ENCODE measurements around the gene RAB8B. TPM values are rescaled to one million over a fixed set of nuclear protein-coding genes. Genes with fewer than 3 reads are reported as not detected.

The RAB8B gene
- total and polyA plus RNA-seq, 2 of the 13 experiments (the other 11 are each of a cell fraction or from before 2014, with no cell fraction given) = 6.8 to 14.2 TPM

DNA sequence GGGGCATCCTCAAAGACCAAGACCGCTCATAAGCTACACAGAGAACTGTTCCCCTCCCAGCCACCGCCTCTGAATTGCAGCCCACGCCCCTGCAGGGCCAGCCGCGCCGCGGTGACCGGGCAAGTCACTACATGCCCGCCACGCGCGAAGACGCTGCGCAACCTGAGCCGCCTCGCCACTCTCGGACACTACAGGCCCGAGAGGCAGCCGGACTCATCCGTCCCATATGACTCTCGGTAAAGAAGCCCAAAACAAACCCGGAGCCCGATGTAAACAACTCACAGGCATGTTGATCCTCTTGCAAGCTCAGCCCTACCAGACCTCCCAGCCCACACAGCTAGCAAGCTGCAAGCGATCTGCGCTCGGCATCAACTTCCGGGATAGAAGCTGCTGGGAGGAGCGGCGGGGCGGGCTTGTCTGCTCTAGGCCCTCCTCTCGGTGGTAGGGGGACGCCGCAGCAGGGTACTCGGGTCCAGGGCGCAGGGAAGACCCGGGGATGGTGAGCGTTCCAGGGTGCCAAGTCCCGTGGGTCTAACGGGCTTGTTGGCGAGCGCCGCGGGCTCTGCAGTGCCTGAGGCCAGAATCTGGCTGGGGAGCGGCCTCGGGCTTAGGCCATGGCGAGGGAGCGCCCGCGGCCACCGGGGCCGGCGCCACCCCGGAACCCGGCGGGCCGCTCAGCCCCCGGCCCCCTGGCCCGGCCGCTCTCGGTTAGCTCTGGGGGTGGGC lies 32.1 kb upstream of the RAB8B start, which contains the start of gene RPS27L (continued):
- TF ChIP-seq ZNF607 (CRISPR knock-in tag; IDR thresholded peaks at IDR 0.05; ENCODE audit: borderline replicate concordance) (peak; percentile 78; the same call in 1 of the 2 replicates), ZNF441 (CRISPR knock-in tag; IDR thresholded peaks at IDR 0.05; ENCODE audit: borderline replicate concordance) (peak; percentile 24), MEF2D (CRISPR knock-in tag; IDR thresholded peaks at IDR 0.05) (peak; percentile 71), CHD4 (IDR thresholded peaks at IDR 0.05; ENCODE audit: borderline replicate concordance, low read length) (no peak), NR2F1 (CRISPR knock-in tag; IDR thresholded peaks at IDR 0.05) (no peak), SALL2 (CRISPR knock-in tag; IDR thresholded peaks at IDR 0.05) (no peak; the same call in 1 of the 2 replicates), MATR3 (CRISPR knock-in tag; IDR thresholded peaks at IDR 0.05) (no peak), TP53 (CRISPR knock-in tag; conservative IDR thresholded peaks at IDR 0.05) (peak; percentile 100), ATAD3A (CRISPR knock-in tag; IDR thresholded peaks at IDR 0.05) (0 out of 2 replicates have a peak, but pooled peaks have one; percentile 20), TCF7 (IDR thresholded peaks at IDR 0.05; ENCODE audit: low read depth) (no peak), ZFP62 (CRISPR knock-in tag; IDR thresholded peaks at IDR 0.05) (no peak), ZNF672 (CRISPR knock-in tag; IDR thresholded peaks at IDR 0.05) (no peak)
- TF ChIP-seq, protein P1, sequence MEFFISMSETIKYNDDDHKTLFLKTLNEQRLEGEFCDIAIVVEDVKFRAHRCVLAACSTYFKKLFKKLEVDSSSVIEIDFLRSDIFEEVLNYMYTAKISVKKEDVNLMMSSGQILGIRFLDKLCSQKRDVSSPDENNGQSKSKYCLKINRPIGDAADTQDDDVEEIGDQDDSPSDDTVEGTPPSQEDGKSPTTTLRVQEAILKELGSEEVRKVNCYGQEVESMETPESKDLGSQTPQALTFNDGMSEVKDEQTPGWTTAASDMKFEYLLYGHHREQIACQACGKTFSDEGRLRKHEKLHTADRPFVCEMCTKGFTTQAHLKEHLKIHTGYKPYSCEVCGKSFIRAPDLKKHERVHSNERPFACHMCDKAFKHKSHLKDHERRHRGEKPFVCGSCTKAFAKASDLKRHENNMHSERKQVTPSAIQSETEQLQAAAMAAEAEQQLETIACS (CRISPR knock-in tag; IDR thresholded peaks at IDR 0.05) = no peak
- TF ChIP-seq, protein P2, sequence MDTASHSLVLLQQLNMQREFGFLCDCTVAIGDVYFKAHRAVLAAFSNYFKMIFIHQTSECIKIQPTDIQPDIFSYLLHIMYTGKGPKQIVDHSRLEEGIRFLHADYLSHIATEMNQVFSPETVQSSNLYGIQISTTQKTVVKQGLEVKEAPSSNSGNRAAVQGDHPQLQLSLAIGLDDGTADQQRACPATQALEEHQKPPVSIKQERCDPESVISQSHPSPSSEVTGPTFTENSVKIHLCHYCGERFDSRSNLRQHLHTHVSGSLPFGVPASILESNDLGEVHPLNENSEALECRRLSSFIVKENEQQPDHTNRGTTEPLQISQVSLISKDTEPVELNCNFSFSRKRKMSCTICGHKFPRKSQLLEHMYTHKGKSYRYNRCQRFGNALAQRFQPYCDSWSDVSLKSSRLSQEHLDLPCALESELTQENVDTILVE (CRISPR knock-in tag; IDR thresholded peaks at IDR 0.05) = peak; percentile 73; the same call in 1 of the 2 replicates
- TF ChIP-seq, protein P3, sequence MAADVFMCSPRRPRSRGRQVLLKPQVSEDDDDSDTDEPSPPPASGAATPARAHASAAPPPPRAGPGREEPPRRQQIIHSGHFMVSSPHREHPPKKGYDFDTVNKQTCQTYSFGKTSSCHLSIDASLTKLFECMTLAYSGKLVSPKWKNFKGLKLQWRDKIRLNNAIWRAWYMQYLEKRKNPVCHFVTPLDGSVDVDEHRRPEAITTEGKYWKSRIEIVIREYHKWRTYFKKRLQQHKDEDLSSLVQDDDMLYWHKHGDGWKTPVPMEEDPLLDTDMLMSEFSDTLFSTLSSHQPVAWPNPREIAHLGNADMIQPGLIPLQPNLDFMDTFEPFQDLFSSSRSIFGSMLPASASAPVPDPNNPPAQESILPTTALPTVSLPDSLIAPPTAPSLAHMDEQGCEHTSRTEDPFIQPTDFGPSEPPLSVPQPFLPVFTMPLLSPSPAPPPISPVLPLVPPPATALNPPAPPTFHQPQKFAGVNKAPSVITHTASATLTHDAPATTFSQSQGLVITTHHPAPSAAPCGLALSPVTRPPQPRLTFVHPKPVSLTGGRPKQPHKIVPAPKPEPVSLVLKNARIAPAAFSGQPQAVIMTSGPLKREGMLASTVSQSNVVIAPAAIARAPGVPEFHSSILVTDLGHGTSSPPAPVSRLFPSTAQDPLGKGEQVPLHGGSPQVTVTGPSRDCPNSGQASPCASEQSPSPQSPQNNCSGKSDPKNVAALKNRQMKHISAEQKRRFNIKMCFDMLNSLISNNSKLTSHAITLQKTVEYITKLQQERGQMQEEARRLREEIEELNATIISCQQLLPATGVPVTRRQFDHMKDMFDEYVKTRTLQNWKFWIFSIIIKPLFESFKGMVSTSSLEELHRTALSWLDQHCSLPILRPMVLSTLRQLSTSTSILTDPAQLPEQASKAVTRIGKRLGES (CRISPR knock-in tag; IDR thresholded peaks at IDR 0.05; ENCODE audit: borderline replicate concordance) = 0 out of 2 replicates have a peak, but pooled peaks have one; percentile 24
- TF ChIP-seq, protein P4, sequence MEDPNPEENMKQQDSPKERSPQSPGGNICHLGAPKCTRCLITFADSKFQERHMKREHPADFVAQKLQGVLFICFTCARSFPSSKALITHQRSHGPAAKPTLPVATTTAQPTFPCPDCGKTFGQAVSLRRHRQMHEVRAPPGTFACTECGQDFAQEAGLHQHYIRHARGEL (CRISPR knock-in tag; IDR thresholded peaks at IDR 0.05) = no peak
- TF ChIP-seq, protein P5, sequence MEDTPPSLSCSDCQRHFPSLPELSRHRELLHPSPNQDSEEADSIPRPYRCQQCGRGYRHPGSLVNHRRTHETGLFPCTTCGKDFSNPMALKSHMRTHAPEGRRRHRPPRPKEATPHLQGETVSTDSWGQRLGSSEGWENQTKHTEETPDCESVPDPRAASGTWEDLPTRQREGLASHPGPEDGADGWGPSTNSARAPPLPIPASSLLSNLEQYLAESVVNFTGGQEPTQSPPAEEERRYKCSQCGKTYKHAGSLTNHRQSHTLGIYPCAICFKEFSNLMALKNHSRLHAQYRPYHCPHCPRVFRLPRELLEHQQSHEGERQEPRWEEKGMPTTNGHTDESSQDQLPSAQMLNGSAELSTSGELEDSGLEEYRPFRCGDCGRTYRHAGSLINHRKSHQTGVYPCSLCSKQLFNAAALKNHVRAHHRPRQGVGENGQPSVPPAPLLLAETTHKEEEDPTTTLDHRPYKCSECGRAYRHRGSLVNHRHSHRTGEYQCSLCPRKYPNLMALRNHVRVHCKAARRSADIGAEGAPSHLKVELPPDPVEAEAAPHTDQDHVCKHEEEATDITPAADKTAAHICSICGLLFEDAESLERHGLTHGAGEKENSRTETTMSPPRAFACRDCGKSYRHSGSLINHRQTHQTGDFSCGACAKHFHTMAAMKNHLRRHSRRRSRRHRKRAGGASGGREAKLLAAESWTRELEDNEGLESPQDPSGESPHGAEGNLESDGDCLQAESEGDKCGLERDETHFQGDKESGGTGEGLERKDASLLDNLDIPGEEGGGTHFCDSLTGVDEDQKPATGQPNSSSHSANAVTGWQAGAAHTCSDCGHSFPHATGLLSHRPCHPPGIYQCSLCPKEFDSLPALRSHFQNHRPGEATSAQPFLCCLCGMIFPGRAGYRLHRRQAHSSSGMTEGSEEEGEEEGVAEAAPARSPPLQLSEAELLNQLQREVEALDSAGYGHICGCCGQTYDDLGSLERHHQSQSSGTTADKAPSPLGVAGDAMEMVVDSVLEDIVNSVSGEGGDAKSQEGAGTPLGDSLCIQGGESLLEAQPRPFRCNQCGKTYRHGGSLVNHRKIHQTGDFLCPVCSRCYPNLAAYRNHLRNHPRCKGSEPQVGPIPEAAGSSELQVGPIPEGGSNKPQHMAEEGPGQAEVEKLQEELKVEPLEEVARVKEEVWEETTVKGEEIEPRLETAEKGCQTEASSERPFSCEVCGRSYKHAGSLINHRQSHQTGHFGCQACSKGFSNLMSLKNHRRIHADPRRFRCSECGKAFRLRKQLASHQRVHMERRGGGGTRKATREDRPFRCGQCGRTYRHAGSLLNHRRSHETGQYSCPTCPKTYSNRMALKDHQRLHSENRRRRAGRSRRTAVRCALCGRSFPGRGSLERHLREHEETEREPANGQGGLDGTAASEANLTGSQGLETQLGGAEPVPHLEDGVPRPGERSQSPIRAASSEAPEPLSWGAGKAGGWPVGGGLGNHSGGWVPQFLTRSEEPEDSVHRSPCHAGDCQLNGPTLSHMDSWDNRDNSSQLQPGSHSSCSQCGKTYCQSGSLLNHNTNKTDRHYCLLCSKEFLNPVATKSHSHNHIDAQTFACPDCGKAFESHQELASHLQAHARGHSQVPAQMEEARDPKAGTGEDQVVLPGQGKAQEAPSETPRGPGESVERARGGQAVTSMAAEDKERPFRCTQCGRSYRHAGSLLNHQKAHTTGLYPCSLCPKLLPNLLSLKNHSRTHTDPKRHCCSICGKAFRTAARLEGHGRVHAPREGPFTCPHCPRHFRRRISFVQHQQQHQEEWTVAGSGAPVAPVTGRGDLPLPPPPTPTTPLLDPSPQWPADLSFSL (CRISPR knock-in tag; IDR thresholded peaks at IDR 0.05) = no peak

Data from HepG2 (cell line).